KG1 (cell line): Measurements from ENCODE around the gene TMA7B.
"Not testable (repeated sequence)": the region's sequence is repeated elsewhere in the genome, so short reads cannot be mapped to it uniquely, and the experiment has no call there.

Experiments used
- DNase-seq: peaks from one replicate; lab custom pipeline; 2025; lab: John Stamatoyannopoulos, UW

The TMA7B gene

DNA sequence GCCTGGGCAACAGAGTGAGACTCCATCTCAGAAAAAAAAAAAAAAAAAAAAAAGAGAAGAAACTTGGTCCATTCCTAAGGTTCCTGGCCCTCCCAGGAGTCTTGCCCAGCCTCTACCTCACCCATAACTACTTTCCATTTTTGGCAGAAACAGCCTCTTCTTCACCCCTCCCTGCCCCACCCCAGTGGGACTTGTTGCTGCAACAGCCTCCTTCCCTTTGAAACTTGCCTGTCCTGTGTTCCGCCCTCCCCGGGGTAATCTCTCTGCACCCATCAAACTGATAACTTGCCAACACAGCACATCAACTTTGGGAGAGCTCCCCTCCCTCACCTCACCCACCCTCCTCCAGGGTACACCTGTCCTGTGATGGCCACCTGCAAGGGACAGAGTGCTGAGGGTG, 24.5 kb downstream of the TMA7B start:
- no peak for DNase-seq

DNA sequence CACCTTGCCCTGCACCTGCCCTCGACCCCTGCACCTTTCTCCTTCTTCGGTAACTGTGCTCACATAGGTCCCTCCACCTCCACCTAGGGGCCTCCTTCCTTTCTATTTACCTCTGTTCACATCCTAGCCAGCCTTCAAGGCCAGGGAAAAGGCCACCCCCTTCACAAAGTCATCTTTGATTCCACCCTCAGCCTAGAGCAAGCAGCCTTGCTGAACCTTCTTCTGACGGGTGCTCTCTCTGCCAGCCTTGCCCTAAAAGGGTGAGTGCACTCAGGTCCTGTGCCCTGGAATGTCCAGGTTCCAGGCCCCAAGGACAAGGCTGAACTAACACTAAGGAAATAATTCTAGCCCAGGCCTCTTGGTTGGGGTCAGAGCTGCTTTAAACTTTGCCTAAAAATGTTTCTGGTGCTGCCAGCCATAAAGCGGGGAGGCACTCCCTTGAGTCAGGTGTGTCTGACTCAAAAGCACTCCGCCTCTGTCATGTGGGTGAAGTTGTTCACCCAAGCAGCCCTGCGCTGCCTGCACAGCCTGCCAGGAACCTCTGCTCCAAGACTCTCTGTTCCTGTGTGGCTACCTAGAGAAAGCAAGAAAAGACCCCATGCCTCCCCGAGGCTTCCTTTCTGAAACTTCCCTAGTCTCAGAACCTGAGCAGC, 25.3 kb downstream of the TMA7B start:
- no peak for DNase-seq

DNA sequence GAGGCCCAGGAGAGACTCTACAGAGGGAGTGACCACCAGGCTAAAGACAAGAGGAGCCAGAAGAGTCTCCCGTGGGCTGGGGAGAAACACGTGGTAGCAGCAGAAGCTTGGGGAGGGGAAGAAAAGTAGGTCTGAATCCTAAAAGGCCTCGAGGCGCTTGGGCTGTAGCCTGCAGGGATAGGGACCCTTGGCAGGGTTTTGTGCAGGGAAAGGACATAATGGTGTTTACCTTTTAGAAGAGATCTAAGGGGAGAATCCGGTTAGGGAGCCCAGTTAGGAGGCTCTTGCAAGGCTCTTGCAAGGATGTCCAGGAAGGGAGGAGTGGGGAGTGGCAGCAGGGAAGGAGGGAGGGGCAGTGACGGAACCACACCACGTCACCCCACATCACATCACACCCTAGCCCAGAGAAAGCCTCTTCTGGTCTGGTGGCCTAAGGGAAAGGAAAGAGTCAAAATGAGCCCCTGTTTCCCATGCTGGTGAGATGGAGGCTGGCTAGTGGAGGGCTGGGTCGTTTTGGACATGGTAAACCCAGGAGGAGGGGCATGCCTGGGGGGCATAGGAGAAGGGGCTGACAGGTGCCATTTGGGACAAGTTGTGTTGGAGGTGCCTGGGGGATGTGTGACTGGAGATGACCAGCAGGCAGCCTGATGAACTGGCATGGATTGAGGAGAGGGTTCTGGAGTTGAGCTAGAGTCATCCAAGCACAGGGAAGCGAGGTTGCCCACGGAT, 28.4 kb downstream of the TMA7B start:
- DNase-seq: no peak

DNA sequence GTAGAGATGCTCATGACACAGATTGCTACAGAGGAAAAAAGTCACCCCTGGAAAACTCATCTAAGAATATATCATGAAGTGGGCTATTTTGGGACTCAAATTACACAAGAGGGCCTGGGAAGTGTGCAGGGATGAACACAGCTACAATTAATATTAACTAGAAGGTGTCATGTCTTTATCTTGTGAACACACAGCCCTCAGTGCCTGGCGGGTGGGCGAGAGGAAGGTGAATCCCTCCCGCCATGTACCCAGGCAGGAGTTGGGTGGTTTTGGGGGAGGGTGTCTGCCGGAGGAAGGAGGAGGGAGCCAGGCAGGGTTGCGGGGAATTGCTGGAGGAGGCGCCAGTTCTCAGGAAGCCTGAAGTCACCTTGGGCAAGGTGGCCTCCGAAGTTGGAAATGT, 29.4 kb downstream of the TMA7B start:
- DNase-seq: no peak

DNA sequence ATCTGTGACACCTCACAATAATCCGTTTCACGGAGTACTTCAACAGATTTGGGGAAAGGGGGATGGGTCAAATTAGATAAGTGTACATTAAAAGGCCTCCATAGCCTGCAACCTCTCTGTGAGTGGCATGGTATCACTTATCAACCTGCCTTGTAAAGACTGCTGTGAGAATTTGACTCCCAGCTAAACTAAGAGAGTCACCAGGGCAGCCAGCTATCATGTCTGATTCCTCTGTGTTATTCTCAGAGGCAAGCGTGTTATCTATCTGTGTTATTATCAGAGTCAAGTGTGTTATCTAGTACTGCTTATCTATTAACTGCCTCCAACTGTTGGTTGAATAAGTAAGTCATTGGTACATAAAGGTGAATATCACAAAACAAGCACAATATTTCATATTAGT, 30.5 kb downstream of the TMA7B start:
- no peak for DNase-seq

DNA sequence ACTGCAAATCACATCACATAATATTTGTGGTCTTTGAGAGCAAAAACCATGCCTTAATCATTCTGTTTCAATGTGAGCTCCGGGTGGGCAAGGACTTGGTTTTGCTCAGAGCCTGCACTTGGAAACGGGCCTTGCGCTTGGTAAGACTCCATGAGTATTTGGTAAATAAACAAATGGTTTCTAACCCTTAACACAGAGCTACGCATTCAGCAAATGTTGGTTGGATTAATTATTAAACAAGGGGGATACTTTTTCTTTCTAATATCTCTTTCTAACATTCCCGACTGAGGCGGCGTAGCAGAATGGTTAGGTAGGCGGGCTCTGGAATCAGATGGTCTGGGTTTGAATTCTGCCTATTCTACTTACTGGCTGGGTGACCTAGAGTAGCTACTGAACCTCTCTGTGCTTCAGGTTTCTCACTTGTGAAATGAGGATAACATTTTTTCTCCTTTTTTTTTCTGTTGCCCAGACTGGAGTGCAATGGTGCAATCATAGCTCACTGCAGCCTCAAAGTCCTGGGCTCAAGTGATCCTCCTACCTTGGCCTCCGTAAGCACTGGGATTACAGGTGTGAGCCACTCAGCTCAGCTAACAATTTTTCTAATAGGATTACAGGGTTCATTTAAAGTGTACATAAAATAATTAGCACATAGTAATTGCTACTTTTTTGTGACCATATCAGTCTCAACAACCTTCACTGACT, 31.1 kb downstream of the TMA7B start:
- no peak for DNase-seq

DNA sequence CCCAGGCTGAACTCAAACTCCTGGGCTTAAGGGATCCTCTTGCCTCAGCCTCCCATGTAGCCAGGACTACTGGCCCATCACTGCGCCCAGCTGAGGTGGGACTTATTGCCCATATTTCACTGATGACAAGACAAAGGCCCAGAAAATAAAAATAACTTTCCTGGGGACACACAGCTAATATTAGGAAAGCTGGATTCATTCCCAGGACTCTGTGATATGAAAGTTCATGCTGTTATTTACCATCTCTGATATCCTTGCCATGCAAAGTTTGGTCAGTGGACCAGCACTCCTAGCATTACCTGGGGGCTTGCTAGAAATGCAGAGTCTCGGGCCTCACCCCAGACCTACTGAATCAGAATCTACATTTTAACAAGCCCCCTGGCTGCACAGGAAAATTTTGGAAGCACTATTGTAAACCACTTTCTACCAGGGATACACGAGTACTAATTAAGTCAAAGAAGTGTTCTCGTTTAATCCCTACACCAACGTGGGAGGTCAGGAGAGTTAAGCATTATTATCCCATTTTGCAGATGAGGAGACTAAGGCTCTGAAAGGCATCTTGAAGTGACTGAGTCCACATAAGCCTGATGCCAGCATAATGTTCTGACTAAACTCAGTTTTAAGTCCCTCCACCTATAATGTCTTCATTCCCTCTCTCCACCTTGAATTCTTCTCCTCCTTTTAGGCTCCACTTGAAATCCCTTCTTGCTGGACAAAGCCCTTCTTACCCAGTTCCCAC, 32.1 kb downstream of the TMA7B start:
- DNase-seq: no peak

DNA sequence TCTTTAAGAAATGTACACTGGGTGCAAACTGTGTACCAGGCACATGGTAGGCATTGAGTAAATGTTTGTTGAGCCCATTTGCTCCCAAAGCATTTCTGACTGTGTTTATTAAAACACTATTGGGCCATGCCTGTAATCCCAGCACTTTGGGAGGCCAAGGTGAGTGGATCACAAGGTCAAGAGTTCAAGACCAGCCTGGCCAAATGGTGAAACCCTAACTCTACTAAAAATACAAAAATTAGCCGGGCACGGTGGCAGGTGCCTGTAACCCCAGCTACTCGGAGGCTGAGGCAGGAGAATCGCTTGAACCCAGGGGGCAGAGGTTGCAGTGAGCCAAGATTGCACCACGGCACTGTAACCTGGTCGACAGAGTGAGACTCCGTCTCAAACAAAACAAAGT, 32.7 kb downstream of the TMA7B start:
- DNase-seq: not testable (repeated sequence)

DNA sequence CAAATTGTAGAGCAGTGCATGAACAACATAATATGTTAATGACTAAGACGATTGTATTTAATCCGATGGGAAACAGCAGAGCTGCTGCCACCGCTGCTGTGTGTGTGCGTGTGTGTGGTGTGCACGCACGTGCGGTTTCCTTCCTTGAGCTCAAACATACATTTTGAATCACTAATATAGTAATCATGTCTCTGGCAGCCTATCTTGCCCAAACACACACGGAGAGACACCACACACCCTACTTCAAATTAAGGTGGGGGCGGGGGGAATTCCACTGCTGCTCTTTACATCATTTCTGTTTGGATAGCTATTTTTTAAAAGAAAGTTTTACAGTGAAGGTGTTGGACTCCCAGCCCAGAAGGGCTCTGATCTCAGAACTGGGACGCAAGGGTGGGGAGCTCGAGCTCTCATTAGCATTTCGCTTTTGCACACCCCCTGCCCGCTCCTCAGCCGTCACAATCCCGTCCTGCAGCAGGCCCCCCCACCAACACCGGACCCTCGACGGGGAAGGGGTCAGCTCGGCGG, 33.9 kb downstream of the TMA7B start:
- DNase-seq: no peak

DNA sequence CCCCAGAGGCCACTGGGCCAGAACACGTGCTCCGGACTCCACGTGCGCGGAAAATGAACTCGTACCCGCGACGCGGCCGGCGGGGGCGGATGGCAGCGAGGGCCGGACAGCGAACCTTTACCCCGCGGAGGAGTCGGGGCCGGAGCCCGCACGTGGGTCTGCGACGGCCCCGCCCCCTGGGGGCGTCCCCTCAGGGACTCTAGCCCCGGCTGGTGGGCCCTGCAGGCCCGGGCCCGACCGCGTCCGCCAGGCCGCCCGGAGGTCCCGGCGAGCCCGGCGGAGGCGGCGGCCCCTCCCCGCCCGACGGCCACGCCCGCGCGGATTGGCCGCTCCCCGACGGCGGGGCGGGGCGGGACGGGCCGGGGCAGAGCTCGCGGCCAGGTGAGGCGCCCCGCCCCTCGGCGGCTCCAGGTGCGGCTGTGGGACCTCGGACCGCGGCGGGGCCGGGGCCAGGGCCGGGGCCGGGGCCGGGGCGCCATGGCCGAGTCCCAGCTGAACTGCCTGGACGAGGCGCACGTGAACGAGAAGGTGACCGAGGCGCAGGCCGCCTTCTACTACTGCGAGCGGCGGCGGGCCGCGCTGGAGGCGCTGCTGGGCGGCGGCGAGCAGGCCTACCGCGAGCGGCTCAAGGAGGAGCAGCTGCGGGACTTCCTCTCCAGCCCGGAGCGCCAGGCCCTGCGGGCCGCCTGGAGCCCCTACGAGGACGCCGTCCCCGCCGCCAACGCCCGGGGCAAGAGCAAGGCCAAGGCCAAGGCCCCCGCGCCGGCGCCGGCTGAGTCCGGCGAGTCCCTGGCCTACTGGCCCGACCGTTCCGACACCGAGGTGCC, 34.6 kb downstream of the TMA7B start, which contains the start of gene FAM83F:
FAM83F (plus strand) TSS at position 389 of the 827 bp plus-strand sequence; CDS start at position 478, 89 bp downstream.
- no peak for DNase-seq

DNA sequence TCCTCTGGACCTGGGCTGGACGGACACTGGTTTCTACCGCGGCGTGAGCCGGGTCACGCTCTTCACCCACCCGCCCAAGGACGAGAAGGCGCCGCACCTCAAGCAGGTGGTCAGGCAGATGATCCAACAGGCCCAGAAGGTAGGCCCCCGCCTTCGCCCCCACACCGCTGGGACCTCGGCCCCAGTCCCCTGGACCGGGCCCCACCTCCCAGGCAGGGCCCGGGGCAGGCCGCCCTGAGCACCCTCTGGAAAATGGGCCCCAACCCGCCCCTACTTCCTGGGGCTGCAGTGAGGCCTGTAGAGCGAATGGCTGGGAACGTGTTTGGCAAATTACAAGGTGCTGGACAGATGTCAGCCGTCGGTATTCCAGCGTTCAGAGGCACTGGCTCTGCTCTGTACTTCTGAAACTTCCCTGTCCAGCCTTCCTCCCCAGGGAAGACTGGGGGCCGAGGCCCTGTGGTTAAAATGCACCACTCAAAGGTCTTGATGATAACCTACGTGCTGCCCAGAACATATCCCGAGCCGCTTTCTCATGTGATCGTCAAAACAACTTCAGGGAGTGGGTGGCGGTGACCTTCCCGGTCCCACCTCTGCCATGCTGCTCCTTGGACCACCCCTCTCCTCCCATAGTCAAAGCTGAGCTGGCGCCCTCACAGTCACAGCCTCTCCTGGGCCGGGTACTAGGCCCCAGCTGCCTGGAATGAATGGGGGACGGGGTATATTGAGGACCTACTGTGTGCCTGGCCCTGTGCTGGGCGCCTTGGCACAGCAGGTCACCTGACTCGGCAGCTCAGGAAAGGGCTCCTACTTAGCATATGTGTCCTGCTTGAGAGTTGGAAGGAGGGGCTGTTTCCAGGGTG, 35.4 kb downstream of the TMA7B start:
- no peak for DNase-seq

DNA sequence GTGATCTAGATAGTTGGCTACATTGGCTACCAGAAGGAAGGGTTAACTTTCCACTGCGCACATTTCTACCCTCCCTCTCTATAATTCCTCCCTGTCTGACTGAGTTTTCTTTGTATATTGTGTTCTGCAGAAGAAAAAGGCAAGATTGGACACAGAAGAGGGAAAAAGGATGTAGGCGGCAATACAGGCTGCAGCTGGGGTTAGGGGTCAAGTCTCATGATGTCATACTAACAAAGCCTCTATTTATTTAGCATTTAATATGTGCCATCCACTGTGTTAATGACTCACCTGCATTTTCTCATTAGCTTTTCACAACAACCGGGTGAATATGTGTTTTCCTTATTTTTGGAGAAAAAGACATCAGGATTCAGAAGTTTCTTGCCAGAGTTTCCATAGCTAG, 36.5 kb downstream of the TMA7B start:
- no peak for DNase-seq

DNA sequence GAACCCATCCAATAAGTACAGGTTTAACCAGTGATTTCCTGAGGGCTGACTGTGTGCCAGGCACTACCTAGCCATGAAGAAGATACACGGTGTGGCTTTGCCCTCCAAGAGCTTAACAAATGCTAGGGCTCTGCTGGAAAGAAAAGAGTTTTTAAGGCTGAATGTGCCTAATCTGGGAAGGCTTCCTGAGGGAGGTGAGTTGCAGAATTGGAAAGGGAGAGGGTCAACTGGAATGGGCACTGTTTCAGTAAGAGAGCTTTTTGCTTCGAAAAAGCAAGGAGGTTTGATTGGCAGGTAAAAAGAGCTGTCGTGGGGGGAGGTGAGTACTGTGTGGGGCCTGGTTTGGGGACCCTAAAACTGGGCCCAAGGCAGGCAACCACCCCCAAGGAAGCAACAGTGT, 37.2 kb downstream of the TMA7B start:
- no peak for DNase-seq

DNA sequence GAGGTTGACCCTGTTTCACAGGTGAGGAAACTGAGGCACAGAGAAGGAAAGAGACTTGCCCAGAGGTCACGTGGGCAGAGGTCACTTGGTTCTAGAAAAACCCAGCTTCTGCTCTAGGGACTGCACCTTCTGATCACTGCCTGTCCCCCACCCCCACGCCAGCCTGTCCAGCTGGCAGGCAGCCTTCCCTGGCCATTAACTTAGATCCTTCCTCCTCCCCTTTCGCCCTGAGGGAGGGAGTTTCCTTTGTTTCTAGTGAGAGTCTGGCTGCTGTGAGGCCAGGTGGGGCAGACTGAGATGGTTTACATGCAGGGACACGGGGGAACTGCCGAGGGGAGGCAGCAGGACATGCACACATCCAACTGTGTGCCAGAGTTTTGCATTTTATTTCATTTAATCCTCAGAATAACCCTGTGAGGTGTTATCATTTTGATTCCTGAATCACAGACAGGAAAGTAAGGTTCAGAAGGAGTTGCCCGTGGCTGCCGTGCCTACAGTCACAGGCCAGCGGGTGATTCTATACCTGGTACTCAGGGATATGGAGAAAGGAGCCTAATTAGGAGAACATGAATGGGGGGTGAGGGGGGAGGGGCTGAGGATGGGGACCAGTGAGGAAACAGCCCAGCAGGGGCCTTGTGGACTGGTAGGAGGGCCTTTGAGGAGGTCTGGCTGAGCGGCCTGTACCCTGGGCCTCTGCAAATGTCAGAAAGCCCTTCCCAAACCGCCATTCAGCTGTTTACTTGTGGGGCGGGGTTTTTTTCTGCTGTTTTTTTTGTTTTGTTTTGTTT, 37.9 kb downstream of the TMA7B start:
- DNase-seq: no peak

DNA sequence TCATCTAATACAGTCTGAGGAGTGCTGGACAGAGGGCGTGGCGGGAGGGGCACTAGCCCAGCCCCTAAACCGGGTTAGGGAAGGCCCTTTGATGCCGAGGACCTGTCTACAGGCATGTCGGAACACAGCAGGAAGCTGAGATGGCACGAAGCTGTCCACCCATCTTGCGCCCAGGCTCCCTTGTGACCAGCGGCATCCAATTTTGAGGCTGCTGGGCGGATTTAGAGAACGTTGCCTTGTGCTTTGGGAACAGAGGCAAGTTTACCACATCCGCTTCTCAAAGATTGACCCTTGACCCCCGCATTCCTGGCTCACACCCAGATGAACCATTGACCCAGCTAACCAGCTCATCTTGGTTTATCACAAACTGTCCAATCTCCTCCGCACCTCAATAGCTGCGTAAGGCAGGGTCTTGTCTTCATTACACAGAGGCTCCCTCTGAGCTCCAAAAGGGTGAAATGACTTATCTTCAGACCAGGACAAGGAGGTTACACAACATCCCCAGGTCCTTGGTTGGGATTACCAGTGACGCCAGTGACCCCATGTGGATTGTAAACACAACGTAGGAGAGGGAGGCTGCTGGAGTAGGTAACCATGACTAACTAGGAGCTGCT, 39.1 kb downstream of the TMA7B start:
- DNase-seq: no peak

DNA sequence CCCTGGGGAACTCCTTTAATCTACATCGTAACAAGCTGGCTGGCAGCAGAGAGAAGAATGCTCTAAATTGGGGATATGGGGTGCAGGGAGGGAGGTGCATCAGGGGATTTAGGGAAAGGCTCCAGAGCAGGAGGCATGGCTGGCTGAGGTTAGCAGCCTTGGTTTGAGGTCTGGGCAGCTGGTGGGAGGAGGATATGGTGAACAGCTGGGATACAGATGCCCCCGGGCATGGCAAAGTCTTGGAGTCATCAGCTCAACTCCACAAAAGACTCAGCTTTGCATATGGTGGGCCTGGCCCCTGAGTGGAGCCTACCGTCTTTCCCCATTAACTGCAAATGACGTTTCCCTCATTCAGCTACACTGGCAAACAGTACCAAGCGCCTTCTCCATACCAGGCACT, 40.0 kb downstream of the TMA7B start:
- DNase-seq: no peak

DNA sequence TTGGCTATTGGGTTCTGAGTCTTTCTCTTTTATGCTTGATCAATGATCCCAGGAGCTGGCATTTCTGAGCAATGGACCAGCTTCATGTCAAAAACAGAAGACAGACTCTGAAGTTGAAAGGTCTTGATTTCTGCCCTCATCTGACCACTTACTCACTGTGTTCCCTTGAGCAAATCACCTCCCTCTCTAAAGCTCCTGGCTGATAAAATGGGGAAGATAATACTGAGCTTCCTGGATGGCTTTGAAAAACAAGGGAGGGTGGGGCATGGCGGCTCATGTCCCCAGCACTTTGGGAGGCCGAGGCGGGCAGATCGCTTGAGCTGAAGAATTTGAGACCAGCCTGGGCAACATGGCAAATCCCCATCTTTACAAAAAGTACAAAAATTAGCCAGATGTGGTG, 40.9 kb downstream of the TMA7B start:
- DNase-seq: no peak

DNA sequence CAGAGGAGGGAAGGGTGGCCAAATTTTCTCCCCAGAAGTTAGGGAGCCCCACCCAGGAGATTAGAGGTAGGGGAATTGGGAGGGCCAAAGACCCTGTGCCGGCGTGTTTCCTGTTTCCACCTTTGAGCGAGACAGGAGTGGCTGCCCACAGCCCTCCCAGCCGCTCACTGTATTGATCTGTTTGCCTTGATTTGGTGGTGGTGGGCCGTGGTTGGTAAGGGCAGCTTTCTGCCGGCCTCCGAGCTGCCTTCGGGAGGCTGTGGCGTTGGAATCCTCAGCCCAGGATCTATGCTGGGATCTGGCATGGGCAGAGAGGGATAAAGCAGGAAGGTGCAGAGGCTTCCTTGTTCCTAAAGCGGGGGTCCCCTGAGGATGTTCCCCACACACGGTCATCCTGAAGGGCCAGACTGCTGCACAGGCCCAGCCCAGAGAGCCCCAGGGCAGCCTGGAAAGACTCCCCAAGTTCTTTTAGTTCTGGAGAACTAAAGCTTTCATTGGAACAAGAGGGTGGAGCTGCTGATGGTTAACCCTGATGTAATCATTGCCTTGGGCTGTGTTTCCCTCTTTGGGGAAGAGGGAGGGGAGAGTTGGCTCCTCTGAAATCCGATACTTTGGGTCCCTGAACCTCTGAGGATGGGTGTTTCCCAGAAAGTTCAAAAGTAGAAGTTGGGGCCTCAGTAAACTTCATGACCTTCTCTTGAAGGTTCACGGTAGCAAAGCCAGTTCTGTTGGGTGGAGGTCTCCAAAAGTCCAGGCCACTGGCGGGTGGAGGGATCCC, 41.8 kb downstream of the TMA7B start:
- DNase-seq: no peak
